C4-2B (cell line): ENCODE results near the gene SLC7A6OS.

Experiments
- H3K27ac ChIP-seq: fragments of 450-650 bp; 2 replicates; pipeline ENCODE4 v1.5.1; 2017
- ZFX ChIP-seq: fragments of 450-650 bp; IDR thresholded peaks from 2 replicates; pipeline ENCODE4 v1.6.1; 2017
- TF ChIP-seq, protein P1 (sequence below): fragments of 450-650 bp; conservative IDR thresholded peaks from 2 replicates; pipeline ENCODE4 v1.5.1; 2017; ENCODE audit warnings: mild to moderate bottlenecking

SLC7A6OS gene

DNA sequence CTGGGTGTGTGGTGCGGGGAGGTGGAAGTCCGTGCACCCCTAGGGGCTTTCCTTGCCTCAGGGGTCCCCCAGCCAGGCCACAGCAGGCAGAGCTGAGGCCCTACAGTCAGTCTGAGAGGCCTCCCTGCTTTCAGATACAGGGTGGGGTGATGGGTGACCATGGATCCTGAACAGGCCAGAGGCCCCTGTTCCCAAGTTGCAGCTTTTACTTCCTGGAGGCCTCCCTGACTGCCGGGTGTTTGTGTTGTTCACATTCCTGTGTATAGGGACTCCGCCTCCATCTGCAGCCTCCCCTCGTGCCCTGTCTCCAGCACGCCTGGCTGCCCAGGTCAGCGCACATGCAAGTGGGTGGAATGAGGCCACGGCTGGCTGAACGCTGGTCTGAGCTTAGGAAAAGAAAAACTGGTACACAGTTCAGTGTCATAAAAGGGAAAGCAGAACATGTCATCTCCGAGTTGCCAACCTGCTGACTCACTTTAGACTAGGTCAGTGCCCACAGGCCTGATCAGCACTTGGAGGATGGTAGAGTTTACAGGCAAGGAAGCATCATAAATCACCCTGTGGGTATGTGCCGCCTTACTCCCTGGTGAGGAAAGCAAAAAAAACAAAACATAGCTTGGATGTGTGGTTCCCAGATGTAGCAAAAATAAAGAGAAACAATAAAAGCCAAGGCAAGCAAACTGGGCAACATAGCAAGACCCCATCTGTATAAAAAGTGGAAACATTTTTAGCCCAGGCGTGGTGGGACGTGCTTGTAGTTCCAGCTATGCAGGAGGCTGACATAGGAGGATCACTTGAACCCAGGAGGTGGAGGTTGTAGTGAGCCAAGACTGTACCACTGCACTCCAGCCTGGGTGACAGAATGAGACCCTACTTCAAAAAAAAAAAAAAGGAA lies 52.6 kb downstream of the SLC7A6OS start:
- no peak for TF ChIP-seq ZFX
- TF ChIP-seq, protein P1, sequence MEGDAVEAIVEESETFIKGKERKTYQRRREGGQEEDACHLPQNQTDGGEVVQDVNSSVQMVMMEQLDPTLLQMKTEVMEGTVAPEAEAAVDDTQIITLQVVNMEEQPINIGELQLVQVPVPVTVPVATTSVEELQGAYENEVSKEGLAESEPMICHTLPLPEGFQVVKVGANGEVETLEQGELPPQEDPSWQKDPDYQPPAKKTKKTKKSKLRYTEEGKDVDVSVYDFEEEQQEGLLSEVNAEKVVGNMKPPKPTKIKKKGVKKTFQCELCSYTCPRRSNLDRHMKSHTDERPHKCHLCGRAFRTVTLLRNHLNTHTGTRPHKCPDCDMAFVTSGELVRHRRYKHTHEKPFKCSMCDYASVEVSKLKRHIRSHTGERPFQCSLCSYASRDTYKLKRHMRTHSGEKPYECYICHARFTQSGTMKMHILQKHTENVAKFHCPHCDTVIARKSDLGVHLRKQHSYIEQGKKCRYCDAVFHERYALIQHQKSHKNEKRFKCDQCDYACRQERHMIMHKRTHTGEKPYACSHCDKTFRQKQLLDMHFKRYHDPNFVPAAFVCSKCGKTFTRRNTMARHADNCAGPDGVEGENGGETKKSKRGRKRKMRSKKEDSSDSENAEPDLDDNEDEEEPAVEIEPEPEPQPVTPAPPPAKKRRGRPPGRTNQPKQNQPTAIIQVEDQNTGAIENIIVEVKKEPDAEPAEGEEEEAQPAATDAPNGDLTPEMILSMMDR = no peak
- no peak overlapping the region for H3K27ac ChIP-seq

DNA sequence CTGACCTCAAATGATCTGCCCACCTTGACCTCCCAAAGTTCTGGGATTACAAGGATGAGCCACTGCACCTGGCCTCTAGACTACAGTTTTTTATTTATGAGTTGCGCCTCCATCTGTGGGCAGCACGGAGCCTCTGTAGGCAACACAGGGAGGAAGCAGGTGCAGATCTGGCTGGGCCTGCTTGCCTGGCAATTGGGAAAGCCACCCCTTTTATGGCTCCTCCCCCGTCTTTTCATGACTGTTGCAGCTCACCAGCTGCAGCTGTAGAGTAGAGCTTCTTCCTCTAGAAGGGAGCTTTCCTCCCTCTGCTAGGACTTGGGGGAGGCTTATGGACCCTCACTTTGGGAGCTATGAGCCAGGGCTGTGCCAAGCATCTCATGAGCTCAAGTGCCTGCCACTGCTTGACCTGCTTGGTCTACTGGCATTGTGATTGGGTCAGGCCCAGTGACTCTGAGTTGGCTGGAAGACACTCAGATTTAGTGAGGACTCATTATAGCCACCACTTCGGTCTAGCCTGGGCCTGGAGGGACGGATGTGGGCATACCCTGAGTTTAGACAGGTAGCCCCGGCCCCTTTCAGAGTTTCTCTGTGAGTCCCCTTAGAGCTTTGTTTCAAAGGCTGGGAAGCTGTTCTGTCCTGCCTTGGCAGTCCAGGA lies 53.4 kb downstream of the SLC7A6OS start:
- H3K27ac ChIP-seq = no peak overlapping the region
- TF ChIP-seq, protein P1 = no peak
- no peak for TF ChIP-seq ZFX

DNA sequence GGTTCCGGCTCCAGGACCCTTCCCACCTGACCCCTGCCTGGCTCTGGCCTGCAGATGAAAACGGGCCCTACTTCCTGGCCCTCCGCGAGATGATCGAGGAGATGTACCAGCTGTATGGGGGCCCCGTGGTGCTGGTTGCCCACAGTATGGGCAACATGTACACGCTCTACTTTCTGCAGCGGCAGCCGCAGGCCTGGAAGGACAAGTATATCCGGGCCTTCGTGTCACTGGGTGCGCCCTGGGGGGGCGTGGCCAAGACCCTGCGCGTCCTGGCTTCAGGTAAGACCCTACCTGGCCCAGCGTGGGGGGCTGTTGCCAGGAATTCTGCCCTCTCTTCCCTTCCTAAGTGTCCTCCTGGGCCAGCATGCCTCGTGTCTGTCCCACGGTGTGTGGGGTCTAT lies 55.0 kb downstream of the SLC7A6OS start:
- no peak for TF ChIP-seq ZFX
- TF ChIP-seq, protein P1 = no peak
- H3K27ac ChIP-seq = no peak overlapping the region

DNA sequence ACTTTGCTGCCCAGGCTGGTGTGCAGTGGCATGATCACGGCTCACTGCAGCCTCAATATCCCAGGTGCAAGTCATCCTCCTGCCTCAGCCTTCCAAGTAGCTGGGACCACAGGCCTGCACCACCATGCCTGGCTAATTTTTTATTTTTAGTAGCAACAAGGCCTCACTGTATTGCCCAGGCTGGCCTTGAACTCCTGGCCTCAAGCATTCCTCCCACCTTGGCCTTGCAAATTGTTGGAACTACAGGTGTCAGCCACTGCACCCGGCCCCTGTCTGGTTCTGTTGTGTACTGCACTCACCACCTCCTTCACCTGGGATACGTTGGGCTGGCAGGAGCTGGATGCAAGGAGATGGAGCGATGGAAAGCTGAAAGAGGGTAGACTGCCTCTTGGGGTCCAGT lies 57.0 kb downstream of the SLC7A6OS start:
- TF ChIP-seq, protein P1 = no peak
- TF ChIP-seq ZFX = no peak
- no peak overlapping the region for H3K27ac ChIP-seq

DNA sequence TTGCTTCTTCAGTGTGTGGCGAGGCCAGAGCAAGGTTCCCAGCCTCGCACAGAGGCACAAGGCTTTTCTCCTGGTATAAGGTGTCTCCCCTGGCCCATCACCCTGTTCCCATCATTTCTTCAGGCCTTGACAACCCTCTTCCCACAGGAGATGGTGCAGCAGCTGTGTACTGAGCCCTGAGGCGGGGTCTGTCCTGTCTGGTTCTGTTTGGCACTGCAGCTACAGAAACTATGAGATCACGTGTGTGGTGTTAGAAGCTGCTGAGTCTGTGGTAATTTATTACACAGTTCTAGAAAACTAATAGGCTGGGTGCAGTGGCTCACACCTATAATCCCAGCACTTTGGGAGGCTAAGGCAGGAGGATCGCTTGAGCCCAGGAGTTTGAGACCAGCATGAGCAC lies 58.4 kb downstream of the SLC7A6OS start:
- no peak for TF ChIP-seq ZFX
- TF ChIP-seq, protein P1 = no peak
- no peak overlapping the region for H3K27ac ChIP-seq

DNA sequence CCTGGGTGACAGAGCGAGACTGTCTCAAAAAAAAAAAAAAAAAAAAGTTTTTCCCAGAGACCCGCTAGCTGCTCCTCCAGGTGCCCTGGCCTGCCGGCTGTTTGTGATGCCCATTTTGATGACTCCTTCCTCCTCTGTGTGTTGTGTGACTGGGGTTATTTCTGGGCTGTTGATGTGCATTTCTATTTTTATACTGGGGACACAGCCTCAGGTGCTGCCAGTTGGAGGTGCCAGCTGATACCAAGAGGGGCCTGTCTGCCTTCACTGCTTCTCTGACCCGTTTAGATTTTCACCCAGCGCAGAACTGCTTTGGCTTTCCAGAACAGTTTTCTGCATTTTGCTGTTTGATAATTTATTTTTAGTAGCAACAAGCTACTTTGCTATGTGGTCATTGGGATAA lies 58.9 kb downstream of the SLC7A6OS start:
- H3K27ac ChIP-seq = no peak overlapping the region
- no peak for TF ChIP-seq ZFX
- TF ChIP-seq, protein P1 = no peak

DNA sequence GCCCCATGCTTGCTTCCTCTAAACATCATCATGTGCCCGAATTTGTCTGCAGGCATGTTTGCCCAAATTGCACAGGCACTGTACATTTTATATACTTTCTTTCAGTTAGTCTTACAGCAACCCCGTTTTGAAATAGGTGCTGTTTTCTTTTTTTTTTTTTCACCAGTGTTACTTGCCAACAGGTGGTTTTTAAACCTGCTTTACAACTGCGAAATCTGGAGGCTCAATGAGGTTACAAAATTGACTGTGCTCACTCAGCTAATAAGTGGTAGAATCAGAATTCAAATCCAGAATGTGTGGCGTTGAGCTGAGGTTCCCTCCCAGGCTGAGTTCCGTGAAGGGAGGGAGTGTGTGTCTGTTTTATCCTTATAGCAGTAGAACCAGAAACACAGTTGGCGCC lies 59.8 kb downstream of the SLC7A6OS start:
- no peak for TF ChIP-seq ZFX
- TF ChIP-seq, protein P1 = no peak
- no peak overlapping the region for H3K27ac ChIP-seq
